Measurements from ENCODE around the gene SFRP4. TPM values are rescaled to one million over a fixed set of nuclear protein-coding genes. Genes with fewer than 3 reads are reported as not detected.

Gene SFRP4
- total and polyA plus RNA-seq, 2 of the 4 experiments (the other 2 are of a cell fraction) = not detected

GRCh38 chr7:37928878-37929277, 12.3 kb upstream of the SFRP4 start:
- H3K27ac ChIP-seq (ENCODE audit: insufficient read depth, low read length) = no peak overlapping the region
- TF ChIP-seq MXI1 (IDR thresholded peaks at IDR 0.05; ENCODE audit: borderline replicate concordance, low read depth, low read length) (no peak), FOS (IDR thresholded peaks at IDR 0.05; ENCODE audit: low read depth, low read length) (no peak), ELK1 (IDR thresholded peaks at IDR 0.05; ENCODE audit: borderline replicate concordance, low read depth, low read length) (no peak)
- no peak overlapping the region for H2BK20ac ChIP-seq (ENCODE audit: low read depth, low read length)
- POLR2A ChIA-PET (ENCODE audit: unreplicated experiment) = no interaction called here
- no peak overlapping the region for H3K4me2 ChIP-seq (ENCODE audit: low read depth, low read length)
- no peaks in the 10 kb centered on the region for H3K4me1 ChIP-seq (ENCODE audit: control insufficient read depth, insufficient read depth, low read length)
- no peak overlapping the region for H2AK5ac ChIP-seq (ENCODE audit: low read depth, low read length)
- no peak overlapping the region for H4K5ac ChIP-seq (ENCODE audit: low read depth, low read length)
- H4K91ac ChIP-seq (ENCODE audit: insufficient read depth, low read depth, low read length) = no peak overlapping the region
- no peak overlapping the region for H3K4me3 ChIP-seq (ENCODE audit: insufficient read depth, low read depth, low read length)
- no peak overlapping the region for H2AK9ac ChIP-seq (replicated peaks; ENCODE audit: low read depth, low read length, poor library complexity)
- no peak overlapping the region for H2BK5ac ChIP-seq (ENCODE audit: low read depth, low read length, poor library complexity, severe bottlenecking)
- H3K23ac ChIP-seq (ENCODE audit: low read depth, low read length) = no peak overlapping the region
- peaks cover 2% of the 10 kb centered on the region; the same call in 1 of the 2 replicates for H3K9me3 ChIP-seq (ENCODE audit: control insufficient read depth, insufficient read depth, low read length)
- H3K14ac ChIP-seq (replicated peaks; ENCODE audit: low read depth, low read length) = no peak overlapping the region
- CTCF ChIA-PET = no interaction called here
- DNase-seq (no peak), ATAC-seq (ENCODE audit: low read depth) (no peak)
- intact Hi-C loops (cut with micrococcal nuclease) = no loop called here
- no peaks in the 10 kb centered on the region for H3K79me1 ChIP-seq (ENCODE audit: low read depth in 1 of 2, low read length in 2 of 2)
- H2BK15ac ChIP-seq (ENCODE audit: low read depth, low read length) = no peak overlapping the region
- no peak overlapping the region for H3K18ac ChIP-seq (ENCODE audit: low read depth, low read length)
- no CpG with 5 or more reads among the region's 4 CpGs for WGBS, 2 experiments (ENCODE audit: extremely low coverage in 2 of 2, insufficient read length in 1 of 2)
- H3K36me3 ChIP-seq (ENCODE audit: control insufficient read depth, insufficient read depth, low read length) = no peaks in the 10 kb centered on the region
- no peaks in the 10 kb centered on the region for H4K20me1 ChIP-seq (ENCODE audit: insufficient read depth, low read length)
- H3K56ac ChIP-seq (ENCODE audit: extremely low read depth, insufficient read depth, low read length) = no peak overlapping the region
- H3K27me3 ChIP-seq (ENCODE audit: control insufficient read depth, insufficient read depth, low read length) = no peaks in the 10 kb centered on the region
- H2BK120ac ChIP-seq (ENCODE audit: low read depth, low read length) = no peak overlapping the region
- no TSS peak for BruUV-seq (replicated peaks)
- H3K9ac ChIP-seq (ENCODE audit: low read depth, low read length) = no peak overlapping the region
- dilution Hi-C loops (cut with HindIII; ENCODE audit: low sequenced_read_pairs, unreplicated experiment) = no loop called here
- no peaks in the 10 kb centered on the region for H3K9me1 ChIP-seq (ENCODE audit: insufficient read depth, low read length)
- no peak overlapping the region for H2AFZ ChIP-seq (replicated peaks; ENCODE audit: low read length, poor library complexity)
- in situ Hi-C loops (cut with MboI; ENCODE audit: low sequenced_read_pairs) = no loop called here
- no peak overlapping the region for H3K4ac ChIP-seq (ENCODE audit: low read depth, low read length)
- no peak overlapping the region for H4K8ac ChIP-seq (ENCODE audit: low read depth in 2 of 2, low read length in 2 of 2)

Data from IMR-90 (cell line).